IMR-90 (cell line): ENCODE measurements around the gene ATP10A.

Source experiments
- BHLHE40 ChIP-seq: fragments of 150-350 bp; IDR thresholded peaks from 2 replicates; pipeline ENCODE4 v1.6.1; 2016; ENCODE audit warnings: mild to moderate bottlenecking, low read depth, low read length
- CEBPB ChIP-seq: IDR thresholded peaks from 2 replicates; pipeline ENCODE4 v1.6.1; 2012; ENCODE audit warnings: low read depth, low read length, improper control_type of control experiment
- CTCF ChIP-seq: conservative IDR thresholded peaks from 2 replicates; pipeline ENCODE4 v1.5.1; 2012; ENCODE audit warnings: mild to moderate bottlenecking, low read depth, low read length, improper control_type of control experiment
- MXI1 ChIP-seq: IDR thresholded peaks from 2 replicates; pipeline ENCODE4 v1.6.1; 2012; ENCODE audit warnings: low read depth, mild to moderate bottlenecking, low read length, moderate library complexity, borderline replicate concordance
- POLR2A ChIP-seq: IDR thresholded peaks from 2 replicates; pipeline ENCODE4 v1.6.1; 2012; ENCODE audit warnings: mild to moderate bottlenecking, low read depth, low read length
- RAD21 ChIP-seq: IDR thresholded peaks from 2 replicates; pipeline ENCODE4 v1.6.1; 2012; ENCODE audit warnings: low read length, improper control_type of control experiment
- RCOR1 ChIP-seq: IDR thresholded peaks from 2 replicates; pipeline ENCODE4 v1.6.1; 2012; ENCODE audit warnings: mild to moderate bottlenecking, low read length, improper control_type of control experiment; ENCODE audit not compliant: insufficient replicate concordance
- SMC3 ChIP-seq: fragments of 150-350 bp; IDR thresholded peaks from 2 replicates; pipeline ENCODE4 v1.6.1; 2016; ENCODE audit warnings: low read depth, mild to moderate bottlenecking, antibody characterized with exemption, low read length, moderate library complexity

- TF ChIP-seq BHLHE40 (no peak), CTCF (no peak), POLR2A (no peak), RAD21 (no peak), RCOR1 (no peak), CEBPB (0 out of 2 replicates have a peak, but pooled peaks have one; percentile 3), MXI1 (no peak), SMC3 (no peak)
Observed at GRCh38 chr15:25684521-25685431, 178.4 kb downstream of the ATP10A start.
